ENCODE data around the gene CCSER1.

- TF ChIP-seq SIRT6 (IDR thresholded peaks at IDR 0.05; ENCODE audit: low read length) (no peak), EGR1 (IDR thresholded peaks at IDR 0.05; ENCODE audit: borderline replicate concordance, low read depth, low read length) (no peak), JUN (IDR thresholded peaks at IDR 0.05; ENCODE audit: low read depth, low read length) (no peak), POLR2AphosphoS5 (IDR thresholded peaks at IDR 0.05; ENCODE audit: low read depth, low read length) (no peak)
These were observed 1.8 kb downstream of the CCSER1 start for GRCh38 chr4:90128961-90129495.
